Right lobe of liver (tissue), 6 donors: Measurements from ENCODE around the gene ZP1. TPM values are rescaled to one million over a fixed set of nuclear protein-coding genes. Genes with fewer than 3 reads are reported as not detected.

ENCODE experiments used
- ATAC-seq, 4 donors: fragments of 200-7000 bp; cut with Tn5 transposase; one replicate each; pipeline ENCODE4 v1.9.1; 2020; ENCODE audit warnings: mild to moderate bottlenecking in 4 of 4, moderate library complexity in 4 of 4
- DNase-seq, 3 donors: peaks; one replicate each; pipeline ENCODE4 v3.0.0-alpha.2; 2020
- H3K27ac ChIP-seq, 3 donors: fragments of 200-600 bp; one replicate each; pipeline ENCODE4 v1.8.0; 2022
- H3K27me3 ChIP-seq, 2 donors: fragments of 200-600 bp; one replicate each; pipeline ENCODE4 v1.8.0; 2022
- H3K36me3 ChIP-seq, 4 donors: fragments of 200-600 bp; sonication (generic) in 1 of 4; one replicate each; pipeline versions ENCODE4 v1.5.1 to v1.8.0; 2017 to 2022; ENCODE audit warnings: control low read depth in 1 of 4
- H3K4me1 ChIP-seq, 4 donors: fragments of 200-600 bp; sonication (generic) in 1 of 4; one replicate each; pipeline versions ENCODE4 v1.5.1 to v1.8.0; 2017 to 2022; ENCODE audit warnings: control low read depth in 1 of 4
- H3K4me3 ChIP-seq, 3 donors: fragments of 200-600 bp; one replicate each; pipeline ENCODE4 v1.8.0; 2022
- H3K9me3 ChIP-seq, 4 donors: fragments of 200-600 bp; sonication (generic) in 1 of 4; one replicate each; pipeline versions ENCODE4 v1.5.1 to v1.8.0; 2017 to 2022; ENCODE audit warnings: control low read depth in 1 of 4
- POLR2A ChIP-seq: fragments of 450-650 bp; IDR thresholded peaks from one replicate; pipeline ENCODE4 v1.6.1; 2017; ENCODE audit warnings: antibody characterized with exemption, mild to moderate bottlenecking
- WGBS: methylation state at CpG from one replicate; pipeline ENCODE4 v1.1.6; 2018; ENCODE audit warnings: low coverage, low lambda C conversion rate; ENCODE audit not compliant: insufficient coverage; ENCODE audit errors: missing lambda C conversion rate; 5-methylcytosine and 5-hydroxymethylcytosine counted together
- intact Hi-C, 2 donors: fragments of 100-400 bp; cut with DNase I; formaldehyde crosslinking; loops; one replicate each; pipeline versions ENCODE4 v1.11.2 to v1.14.1; 2022
- total RNA-seq, 6 experiments: library from RNA; depleted of rRNA in 2 of 6; stranded (reverse); fragments of >200 nt in 2 of 6; fragmentation: NEBNext Ultra II Directional in 3 of 6; extraction: Animal tissue kit (Norgen Biotek cat#: 25700) in 3 of 6; gene quantifications; one replicate each; pipeline versions ENCODE4 v1.1.0 to v1.2.4, GENCODE V29; 2016 to 2023
- TF ChIP-seq, protein P1 (sequence below), 4 donors: fragments of 200-600 bp in 3 of 4; fragments of 450-650 bp in 1 of 4; IDR thresholded peaks; one replicate each; pipeline versions ENCODE4 v1.5.1 to v1.8.0; 2016 to 2022; ENCODE audit warnings: antibody characterized with exemption in 4 of 4, mild to moderate bottlenecking in 2 of 4
- donor health status: DM: no; HTN: yes; CAD: no.
- donor health status: DM: no; HTN: no; CAD: no.
- donor health status: DM: no; HTN: no; CAD: no.
- donor health status: DM: no; HTN: yes; CAD: no.
- donor health status: DM: no; HTN: yes; CAD: no.

The ZP1 gene
- total RNA-seq, 6 experiments from 2014 or later, result not detected

DNA sequence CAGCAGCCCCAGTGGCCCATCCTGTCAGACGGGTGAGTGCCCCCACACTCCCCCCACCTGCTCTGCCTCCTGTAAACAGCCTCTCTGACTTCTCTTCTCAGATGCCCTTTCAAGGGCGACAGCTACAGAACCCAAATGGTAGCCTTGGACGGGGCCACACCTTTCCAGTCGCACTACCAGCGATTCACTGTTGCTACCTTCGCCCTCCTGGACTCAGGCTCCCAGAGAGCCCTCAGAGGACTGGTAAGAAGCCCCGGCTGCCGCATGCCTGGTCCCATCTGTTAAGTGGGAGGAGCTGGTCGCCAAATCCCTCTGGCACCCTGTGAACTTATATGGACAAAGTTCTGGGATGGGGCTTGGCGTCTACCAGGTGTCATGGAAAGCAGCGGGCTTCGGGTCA lies 6.2 kb downstream of the ZP1 start:
- intact Hi-C loops, result loop anchor here in 1 of 2 donors (10.0 kb wide), 1 partner anchor 49 kb away; no protein-coding TSS in a partner anchor
- H3K36me3 ChIP-seq, result peaks cover 0 to 6% (median 0%) of the 10 kb centered on the region in 4 donors
- H3K4me1 ChIP-seq, result peaks cover 0 to 10% (median 0%) of the 10 kb centered on the region in 4 donors
- no peak overlapping the region for H3K27ac ChIP-seq
- ATAC-seq (no peak), DNase-seq (no peak)
- no peak overlapping the region for H3K4me3 ChIP-seq
- no peaks in the 10 kb centered on the region for H3K9me3 ChIP-seq
- no peak for TF ChIP-seq POLR2A
- TF ChIP-seq, protein P1, sequence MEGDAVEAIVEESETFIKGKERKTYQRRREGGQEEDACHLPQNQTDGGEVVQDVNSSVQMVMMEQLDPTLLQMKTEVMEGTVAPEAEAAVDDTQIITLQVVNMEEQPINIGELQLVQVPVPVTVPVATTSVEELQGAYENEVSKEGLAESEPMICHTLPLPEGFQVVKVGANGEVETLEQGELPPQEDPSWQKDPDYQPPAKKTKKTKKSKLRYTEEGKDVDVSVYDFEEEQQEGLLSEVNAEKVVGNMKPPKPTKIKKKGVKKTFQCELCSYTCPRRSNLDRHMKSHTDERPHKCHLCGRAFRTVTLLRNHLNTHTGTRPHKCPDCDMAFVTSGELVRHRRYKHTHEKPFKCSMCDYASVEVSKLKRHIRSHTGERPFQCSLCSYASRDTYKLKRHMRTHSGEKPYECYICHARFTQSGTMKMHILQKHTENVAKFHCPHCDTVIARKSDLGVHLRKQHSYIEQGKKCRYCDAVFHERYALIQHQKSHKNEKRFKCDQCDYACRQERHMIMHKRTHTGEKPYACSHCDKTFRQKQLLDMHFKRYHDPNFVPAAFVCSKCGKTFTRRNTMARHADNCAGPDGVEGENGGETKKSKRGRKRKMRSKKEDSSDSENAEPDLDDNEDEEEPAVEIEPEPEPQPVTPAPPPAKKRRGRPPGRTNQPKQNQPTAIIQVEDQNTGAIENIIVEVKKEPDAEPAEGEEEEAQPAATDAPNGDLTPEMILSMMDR (IDR thresholded peaks at IDR 0.05), result no peak
- no peaks in the 10 kb centered on the region for H3K27me3 ChIP-seq
- no CpG with 5 or more reads among the region's 12 CpGs for WGBS

DNA sequence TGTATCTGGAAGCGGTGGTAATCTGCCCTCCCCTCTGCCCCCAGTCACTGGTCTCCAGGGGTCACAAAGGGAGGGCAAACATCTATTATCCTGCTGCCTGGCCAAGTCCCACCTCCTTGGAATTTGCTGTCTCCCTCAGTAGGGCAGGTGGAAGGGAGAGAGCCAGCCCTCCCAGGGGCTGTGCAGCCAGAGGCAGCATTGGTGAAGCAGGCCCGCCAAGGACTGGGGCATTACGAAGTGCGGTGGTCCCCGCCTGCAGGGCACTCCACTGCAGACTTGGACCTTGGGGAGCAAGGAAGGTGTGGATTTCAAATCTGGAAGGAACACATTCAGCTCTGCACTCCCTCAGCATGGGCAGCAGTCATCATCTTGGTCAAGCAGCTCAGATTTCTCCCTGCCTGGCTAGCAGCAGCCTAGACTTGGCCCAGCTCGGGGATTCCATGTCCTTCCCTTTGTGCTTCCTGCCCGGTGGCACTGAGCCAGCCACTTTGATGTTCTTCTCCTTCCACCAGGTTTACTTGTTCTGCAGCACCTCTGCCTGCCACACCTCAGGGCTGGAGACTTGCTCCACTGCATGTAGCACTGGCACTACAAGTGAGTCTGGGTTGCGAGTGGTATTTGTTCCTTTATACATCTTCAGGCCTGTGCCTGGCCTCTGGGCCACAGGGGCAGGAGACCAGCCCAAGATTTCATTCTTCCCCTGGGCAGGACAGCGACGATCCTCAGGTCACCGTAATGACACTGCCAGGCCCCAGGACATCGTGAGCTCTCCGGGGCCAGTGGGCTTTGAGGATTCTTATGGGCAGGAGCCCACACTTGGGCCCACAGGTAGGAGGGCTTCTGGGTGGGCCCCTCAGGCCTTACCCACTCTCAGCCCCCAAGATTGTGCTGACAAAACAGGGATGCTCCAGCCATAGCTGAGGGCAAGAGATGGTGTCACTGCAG lies 7.4 kb downstream of the ZP1 start:
- ATAC-seq, result no peak
- Histone ChIP-seq H3K4me3 (no peak overlapping the region), H3K4me1 (peaks cover 0 to 10% (median 0%) of the 10 kb centered on the region in 4 donors), H3K27ac (no peak overlapping the region), H3K36me3 (peaks cover 0 to 15% (median 0%) of the 10 kb centered on the region in 4 donors), H3K27me3 (no peaks in the 10 kb centered on the region), H3K9me3 (no peaks in the 10 kb centered on the region)
- no peak for DNase-seq
- WGBS, result 48% methylated on average over 3 of the region's 13 CpGs
- TF ChIP-seq POLR2A, result no peak
- TF ChIP-seq, protein P1 (IDR thresholded peaks at IDR 0.05), result no peak
- intact Hi-C loops, result loop anchor here in 1 of 2 donors (10.0 kb wide), 1 partner anchor 50 kb away; no protein-coding TSS in a partner anchor

DNA sequence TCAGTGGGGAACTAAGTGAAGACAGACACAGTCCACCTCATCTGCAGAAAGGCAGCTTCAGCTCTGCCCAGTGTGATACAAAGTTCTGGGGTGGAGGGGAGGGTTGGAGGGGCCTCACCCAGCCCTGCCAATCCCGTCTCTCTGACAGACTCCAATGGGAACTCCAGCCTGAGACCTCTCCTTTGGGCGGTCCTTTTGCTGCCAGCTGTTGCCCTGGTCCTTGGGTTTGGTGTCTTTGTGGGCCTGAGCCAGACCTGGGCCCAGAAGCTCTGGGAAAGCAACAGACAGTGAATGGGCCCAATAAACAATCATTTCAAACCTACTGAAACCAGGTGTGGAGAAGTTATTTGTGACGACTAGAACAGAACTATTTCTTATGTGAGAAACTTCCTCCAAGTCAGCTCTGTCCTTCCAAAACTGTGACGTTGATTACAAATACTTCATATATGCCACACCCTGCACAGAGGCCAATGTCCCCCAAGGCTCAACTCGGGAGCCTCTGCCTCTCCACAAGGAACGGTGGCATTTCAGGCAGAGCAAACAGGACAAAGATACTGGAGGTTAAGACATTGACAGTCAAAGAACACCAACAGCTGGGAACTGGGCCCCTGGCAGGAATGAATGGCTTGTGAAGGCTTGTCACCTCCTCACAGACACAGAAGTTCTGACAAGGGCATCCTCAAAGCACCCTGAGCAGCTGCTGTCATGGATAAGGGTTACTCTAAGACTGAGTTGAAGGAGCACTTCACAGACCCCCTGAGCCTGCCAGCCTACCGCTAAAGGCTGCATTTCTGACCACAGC lies 8.2 kb downstream of the ZP1 start:
- H3K27ac ChIP-seq, result no peak overlapping the region
- no peak overlapping the region for H3K4me3 ChIP-seq
- no peaks in the 10 kb centered on the region for H3K9me3 ChIP-seq
- H3K4me1 ChIP-seq, result peaks cover 0 to 10% (median 0%) of the 10 kb centered on the region in 4 donors
- DNase-seq (no peak), ATAC-seq (no peak)
- intact Hi-C loops, result loop anchor here in 1 of 2 donors (10.0 kb wide), 1 partner anchor 51 kb away; no protein-coding TSS in a partner anchor
- no peak for TF ChIP-seq POLR2A
- TF ChIP-seq, protein P1 (IDR thresholded peaks at IDR 0.05), result no peak
- peaks cover 0 to 19% (median 0%) of the 10 kb centered on the region in 4 donors for H3K36me3 ChIP-seq
- no peaks in the 10 kb centered on the region for H3K27me3 ChIP-seq
- WGBS, result 73% methylated on average over 4 of the region's 7 CpGs

DNA sequence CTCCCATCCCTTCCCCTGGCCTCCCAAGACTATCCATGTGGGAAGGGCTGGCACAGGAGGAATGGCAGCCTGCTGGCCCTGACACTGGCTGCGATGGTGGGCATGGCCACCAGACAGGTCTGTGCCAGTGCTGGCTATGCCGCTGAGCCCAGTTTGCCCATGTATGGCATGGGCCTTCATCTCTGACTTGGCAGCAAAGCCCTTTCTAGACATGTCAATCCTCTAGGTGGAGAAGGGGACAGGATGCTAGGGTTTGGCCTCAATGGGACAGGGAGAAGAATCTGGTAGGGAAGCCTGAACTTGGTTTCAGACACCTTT lies 8.8 kb downstream of the ZP1 start:
- ATAC-seq (no peak), DNase-seq (no peak)
- Histone ChIP-seq H3K27ac (no peak overlapping the region), H3K9me3 (no peaks in the 10 kb centered on the region), H3K27me3 (no peaks in the 10 kb centered on the region), H3K36me3 (peaks cover 0 to 19% (median 0%) of the 10 kb centered on the region in 4 donors), H3K4me3 (no peak overlapping the region), H3K4me1 (peaks cover 0 to 10% (median 0%) of the 10 kb centered on the region in 4 donors)
- intact Hi-C loops, result loop anchor here in 1 of 2 donors (10.0 kb wide), 1 partner anchor 51 kb away; no protein-coding TSS in a partner anchor
- WGBS, result no CpG with 5 or more reads among the region's 2 CpGs
- TF ChIP-seq, protein P1 (IDR thresholded peaks at IDR 0.05), result no peak
- no peak for TF ChIP-seq POLR2A
